Calu3 (cell line): Measurements from ENCODE around the gene RIPOR3. TPM values are rescaled to one million over a fixed set of nuclear protein-coding genes. Genes with fewer than 3 reads are reported as not detected.

Source experiments
- BruUV-seq: library from RNA; stranded (reverse); fragments of 400-500 nt; replicated peaks from 2 replicates; lab custom pipeline; 2021; lab: Mats Ljungman, UMichigan
- CTCF ChIA-PET: fragments of 300-600 bp; sonication (Branson Sonifier 250); formaldehyde crosslinking; loops from one replicate; lab custom pipeline; 2022; ENCODE audit warnings: antibody characterized with exemption; lab: Charles Lee
- DNase-seq: peaks from one replicate; pipeline ENCODE4 v3.0.0; 2022
- H3K27ac Mint-ChIP-seq: one replicate; pipeline ENCODE4 v1.8.0; 2022; ENCODE audit warnings: mixed read lengths; ENCODE audit not compliant: unreplicated experiment
- H3K27me3 Mint-ChIP-seq: one replicate; pipeline ENCODE4 v1.8.0; 2022; ENCODE audit warnings: mixed read lengths; ENCODE audit not compliant: unreplicated experiment
- H3K36me3 Mint-ChIP-seq: one replicate; pipeline ENCODE4 v1.8.0; 2022; ENCODE audit warnings: mild to moderate bottlenecking, moderate library complexity, mixed read lengths; ENCODE audit not compliant: insufficient read depth, unreplicated experiment
- H3K4me1 Mint-ChIP-seq: one replicate; pipeline ENCODE4 v1.8.0; 2022; ENCODE audit warnings: mild to moderate bottlenecking, low read depth, mixed read lengths; ENCODE audit not compliant: unreplicated experiment
- H3K4me3 Mint-ChIP-seq: one replicate; pipeline ENCODE4 v1.8.0; 2022; ENCODE audit warnings: mild to moderate bottlenecking, low read depth, moderate library complexity, mixed read lengths; ENCODE audit not compliant: unreplicated experiment
- H3K9me3 Mint-ChIP-seq: one replicate; pipeline ENCODE4 v1.8.0; 2022; ENCODE audit warnings: low read depth, mixed read lengths; ENCODE audit not compliant: unreplicated experiment
- intact Hi-C: fragments of 100-400 bp; cut with micrococcal nuclease; formaldehyde crosslinking; loops from one replicate; pipeline ENCODE4 v1.10.0; 2022; ENCODE audit not compliant: unreplicated experiment
- total RNA-seq: library from RNA; stranded (reverse); gene quantifications from 2 replicates; pipeline ENCODE4 v1.2.3, GENCODE V29; 2022
- TF ChIP-seq, protein P1 (sequence below): fragments of 200-600 bp; IDR thresholded peaks from one replicate; pipeline ENCODE4 v1.8.0; 2022; ENCODE audit warnings: antibody characterized with exemption; ENCODE audit not compliant: unreplicated experiment

RIPOR3 gene
- total RNA-seq, 1 experiment from 2014 or later: 4.0 TPM

DNA sequence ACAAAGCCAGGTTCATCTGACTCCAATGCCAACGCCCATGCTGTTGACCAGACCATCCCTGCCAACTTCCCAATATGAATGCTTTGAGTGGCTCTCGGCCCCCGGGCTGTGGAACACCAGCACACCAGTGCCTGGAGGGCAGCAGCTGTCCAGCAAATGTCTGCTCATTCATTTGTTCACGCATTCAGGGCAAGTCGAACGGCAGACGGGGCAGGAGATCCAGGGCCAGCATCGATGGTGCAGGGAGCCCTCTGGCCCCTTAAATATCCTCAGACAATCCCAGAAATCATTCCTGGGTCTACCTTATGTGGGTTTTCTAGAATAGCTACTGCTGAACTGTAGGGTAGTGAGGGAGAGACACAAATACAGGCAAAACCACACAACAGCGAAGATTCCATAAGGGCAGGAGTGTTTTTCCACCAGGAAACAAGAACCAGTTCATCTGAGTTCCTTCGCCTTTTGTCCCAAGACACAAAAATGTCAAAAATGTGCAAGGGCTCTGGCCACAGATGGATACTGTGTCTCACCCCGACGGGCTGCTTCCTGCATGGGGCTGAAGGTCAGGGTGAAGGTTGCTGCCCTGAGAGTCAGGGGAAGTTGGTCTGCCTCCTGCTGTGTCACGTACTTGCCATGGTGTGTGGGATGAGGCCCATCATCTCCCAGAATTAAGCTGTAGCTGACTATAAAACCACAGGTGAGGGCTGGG is 15.5 kb downstream of the RIPOR3 start:
- no peaks in the 10 kb centered on the region for H3K27me3 Mint-ChIP-seq
- TF ChIP-seq, protein P1, sequence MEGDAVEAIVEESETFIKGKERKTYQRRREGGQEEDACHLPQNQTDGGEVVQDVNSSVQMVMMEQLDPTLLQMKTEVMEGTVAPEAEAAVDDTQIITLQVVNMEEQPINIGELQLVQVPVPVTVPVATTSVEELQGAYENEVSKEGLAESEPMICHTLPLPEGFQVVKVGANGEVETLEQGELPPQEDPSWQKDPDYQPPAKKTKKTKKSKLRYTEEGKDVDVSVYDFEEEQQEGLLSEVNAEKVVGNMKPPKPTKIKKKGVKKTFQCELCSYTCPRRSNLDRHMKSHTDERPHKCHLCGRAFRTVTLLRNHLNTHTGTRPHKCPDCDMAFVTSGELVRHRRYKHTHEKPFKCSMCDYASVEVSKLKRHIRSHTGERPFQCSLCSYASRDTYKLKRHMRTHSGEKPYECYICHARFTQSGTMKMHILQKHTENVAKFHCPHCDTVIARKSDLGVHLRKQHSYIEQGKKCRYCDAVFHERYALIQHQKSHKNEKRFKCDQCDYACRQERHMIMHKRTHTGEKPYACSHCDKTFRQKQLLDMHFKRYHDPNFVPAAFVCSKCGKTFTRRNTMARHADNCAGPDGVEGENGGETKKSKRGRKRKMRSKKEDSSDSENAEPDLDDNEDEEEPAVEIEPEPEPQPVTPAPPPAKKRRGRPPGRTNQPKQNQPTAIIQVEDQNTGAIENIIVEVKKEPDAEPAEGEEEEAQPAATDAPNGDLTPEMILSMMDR: no peak
- H3K27ac Mint-ChIP-seq: peak overlapping the region; percentile 66
- DNase-seq: peak; percentile 49
- peaks cover 45% of the 10 kb centered on the region for H3K36me3 Mint-ChIP-seq
- intact Hi-C loops: no loop called here
- BruUV-seq: no TSS peak
- H3K4me3 Mint-ChIP-seq: no peak overlapping the region
- H3K4me1 Mint-ChIP-seq: peaks cover 86% of the 10 kb centered on the region
- no peaks in the 10 kb centered on the region for H3K9me3 Mint-ChIP-seq
- CTCF ChIA-PET: interaction anchor here (0.5 to 1.1 kb wide), 4 partner anchors 31 to 67 kb away, joined by 3 to 4 read pairs (median 3); no protein-coding TSS in a partner anchor

DNA sequence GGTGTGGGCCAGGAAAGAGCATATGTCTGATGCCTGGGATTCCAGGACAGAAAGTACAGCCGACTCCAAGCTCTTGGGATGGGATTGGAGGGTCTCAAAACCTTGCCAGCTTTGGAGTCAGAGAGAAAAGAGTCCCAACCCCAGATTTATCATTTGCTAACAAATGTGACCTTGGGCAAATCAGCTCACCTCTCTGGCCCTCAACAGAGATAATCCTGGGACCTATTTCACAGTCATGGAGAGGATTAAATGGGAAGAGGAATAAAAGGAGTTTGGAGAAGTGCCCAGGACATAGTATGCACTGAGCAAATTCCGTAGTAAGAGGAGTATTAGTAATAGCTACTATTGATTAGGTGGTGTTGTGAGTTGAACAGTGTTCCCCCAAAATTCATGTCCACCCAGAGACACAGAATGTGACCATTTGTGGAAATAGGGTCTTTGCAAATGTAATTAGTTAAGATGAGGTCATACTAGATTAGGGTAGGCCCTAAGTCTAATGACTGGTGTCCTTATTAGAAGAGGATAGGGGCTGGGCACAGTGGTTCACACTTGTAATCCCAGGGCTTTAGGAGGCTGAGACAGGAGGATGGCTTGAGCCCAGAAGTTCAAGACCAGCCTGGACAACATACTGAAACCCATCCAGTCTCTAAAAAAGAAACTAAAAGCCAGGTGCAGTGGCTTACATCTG is 17.1 kb downstream of the RIPOR3 start:
- DNase-seq: no peak
- TF ChIP-seq, protein P1: no peak
- H3K36me3 Mint-ChIP-seq: peaks cover 36% of the 10 kb centered on the region
- intact Hi-C loops: no loop called here
- H3K4me1 Mint-ChIP-seq: peaks cover 81% of the 10 kb centered on the region
- no peaks in the 10 kb centered on the region for H3K27me3 Mint-ChIP-seq
- H3K4me3 Mint-ChIP-seq: no peak overlapping the region
- CTCF ChIA-PET: interaction anchor here (0.6 to 3.8 kb wide), 3 partner anchors 12 to 48 kb away, joined by 3 to 33 read pairs (median 4); no protein-coding TSS in a partner anchor
- no peaks in the 10 kb centered on the region for H3K9me3 Mint-ChIP-seq
- H3K27ac Mint-ChIP-seq: peak overlapping the region; percentile 75
- BruUV-seq: no TSS peak

DNA sequence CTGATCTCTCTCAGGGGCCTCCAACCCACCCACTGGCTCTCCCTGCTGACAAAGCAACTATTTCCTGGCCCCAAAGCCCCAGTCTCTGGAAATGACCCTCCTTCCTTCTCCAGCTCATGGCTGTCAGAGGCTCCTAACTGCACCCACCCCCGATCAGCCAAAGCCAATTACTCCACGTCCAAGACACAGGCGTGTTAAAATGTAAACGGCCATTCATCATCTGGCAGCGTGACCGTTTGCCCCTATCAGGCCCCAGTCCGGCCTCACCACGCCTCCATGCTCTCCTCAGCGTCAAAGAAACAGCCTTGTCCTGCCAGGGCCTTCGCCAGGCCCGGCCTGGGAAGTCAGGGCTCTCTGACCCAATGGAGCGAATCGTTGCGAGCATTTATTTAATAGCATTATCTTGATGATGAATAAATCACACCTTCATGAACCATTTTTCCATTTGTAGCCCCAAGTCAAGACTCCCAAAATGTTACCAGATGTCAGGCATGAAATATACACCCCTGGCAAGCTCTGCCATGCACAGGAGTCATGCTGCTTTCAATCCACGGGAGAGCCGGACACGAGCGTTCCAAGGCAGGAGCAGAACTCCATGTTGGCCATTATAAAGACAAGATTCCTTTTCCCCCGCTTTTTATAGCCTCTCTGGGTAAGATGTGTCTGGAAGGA is 17.7 kb downstream of the RIPOR3 start:
- intact Hi-C loops: no loop called here
- peaks cover 84% of the 10 kb centered on the region for H3K4me1 Mint-ChIP-seq
- BruUV-seq: no TSS peak
- H3K27me3 Mint-ChIP-seq: no peaks in the 10 kb centered on the region
- H3K36me3 Mint-ChIP-seq: peaks cover 31% of the 10 kb centered on the region
- TF ChIP-seq, protein P1: no peak
- peak; percentile 60 for DNase-seq
- H3K27ac Mint-ChIP-seq: peak overlapping the region; percentile 75
- no peaks in the 10 kb centered on the region for H3K9me3 Mint-ChIP-seq
- H3K4me3 Mint-ChIP-seq: no peak overlapping the region
- CTCF ChIA-PET: interaction anchor here (1.3 to 3.8 kb wide), 2 partner anchors 12 to 40 kb away, joined by 3 to 33 read pairs; no protein-coding TSS in a partner anchor

DNA sequence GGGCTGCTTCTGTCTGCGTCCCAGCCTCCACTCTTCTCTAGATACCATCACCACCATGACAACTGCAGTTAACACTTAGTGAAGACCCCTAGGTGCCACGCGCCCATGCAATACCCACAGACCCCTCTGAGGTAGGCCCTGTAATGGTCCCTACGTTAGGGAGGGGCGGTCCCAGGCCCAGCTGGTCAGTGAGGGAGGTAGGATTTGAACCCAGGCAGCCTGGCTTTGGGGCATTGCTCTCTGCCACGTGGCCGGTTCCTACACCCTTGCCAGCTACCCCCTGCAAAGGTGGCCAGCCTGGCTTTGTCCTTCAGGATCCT is 18.2 kb downstream of the RIPOR3 start:
- peak overlapping the region; percentile 75 for H3K27ac Mint-ChIP-seq

More for the DNA sequence above, 18.2 kb downstream of the RIPOR3 start:
- no TSS peak for BruUV-seq
- DNase-seq: no peak
- Mint-ChIP-seq H3K4me3 (no peak overlapping the region), H3K36me3 (peaks cover 26% of the 10 kb centered on the region), H3K9me3 (no peaks in the 10 kb centered on the region), H3K4me1 (peaks cover 84% of the 10 kb centered on the region), H3K27me3 (no peaks in the 10 kb centered on the region)
- CTCF ChIA-PET: interaction anchor here (1.3 to 3.8 kb wide), 2 partner anchors 11 to 40 kb away, joined by 3 to 33 read pairs; no protein-coding TSS in a partner anchor
- intact Hi-C loops: no loop called here
- TF ChIP-seq, protein P1: no peak
